HUES64 (cell line): ENCODE data around the gene RIF1.
"Not testable (repeated sequence)": the region's sequence is repeated elsewhere in the genome, so short reads cannot be mapped to it uniquely, and the experiment has no call there.

ENCODE experiments used
- H3K27ac ChIP-seq: 2 replicates; pipeline ENCODE4 v1.7.0; 2013; ENCODE audit warnings: low read depth, low read length, inconsistent platforms
- H3K27me3 ChIP-seq: 2 replicates; pipeline ENCODE4 v1.6.1; 2013; ENCODE audit warnings: mild to moderate bottlenecking, low read length; ENCODE audit not compliant: insufficient read depth
- H3K36me3 ChIP-seq: 2 replicates; pipeline ENCODE4 v1.6.1; 2013; ENCODE audit warnings: mild to moderate bottlenecking, low read length; ENCODE audit not compliant: insufficient read depth
- H3K4me1 ChIP-seq: 2 replicates; pipeline ENCODE4 v1.6.1; 2013; ENCODE audit warnings: mild to moderate bottlenecking, low read length, moderate library complexity; ENCODE audit not compliant: insufficient read depth
- H3K4me3 ChIP-seq: 2 replicates; pipeline ENCODE4 v1.5.1; 2013; ENCODE audit warnings: mild to moderate bottlenecking, low read length, moderate library complexity
- H3K9ac ChIP-seq: 2 replicates; pipeline ENCODE4 v1.6.1; 2013; ENCODE audit warnings: mild to moderate bottlenecking, low read depth, low read length
- H3K9me3 ChIP-seq: 2 replicates; pipeline ENCODE4 v1.6.1; 2013; ENCODE audit warnings: low read depth, low read length; ENCODE audit not compliant: insufficient read depth
- WGBS: fragments of 150-250, 120-280 bp; methylation state at CpG from one replicate; pipeline ENCODE4 v1.1.7; 2013; ENCODE audit warnings: missing lambda C conversion rate; 5-methylcytosine and 5-hydroxymethylcytosine counted together

The RIF1 gene

DNA sequence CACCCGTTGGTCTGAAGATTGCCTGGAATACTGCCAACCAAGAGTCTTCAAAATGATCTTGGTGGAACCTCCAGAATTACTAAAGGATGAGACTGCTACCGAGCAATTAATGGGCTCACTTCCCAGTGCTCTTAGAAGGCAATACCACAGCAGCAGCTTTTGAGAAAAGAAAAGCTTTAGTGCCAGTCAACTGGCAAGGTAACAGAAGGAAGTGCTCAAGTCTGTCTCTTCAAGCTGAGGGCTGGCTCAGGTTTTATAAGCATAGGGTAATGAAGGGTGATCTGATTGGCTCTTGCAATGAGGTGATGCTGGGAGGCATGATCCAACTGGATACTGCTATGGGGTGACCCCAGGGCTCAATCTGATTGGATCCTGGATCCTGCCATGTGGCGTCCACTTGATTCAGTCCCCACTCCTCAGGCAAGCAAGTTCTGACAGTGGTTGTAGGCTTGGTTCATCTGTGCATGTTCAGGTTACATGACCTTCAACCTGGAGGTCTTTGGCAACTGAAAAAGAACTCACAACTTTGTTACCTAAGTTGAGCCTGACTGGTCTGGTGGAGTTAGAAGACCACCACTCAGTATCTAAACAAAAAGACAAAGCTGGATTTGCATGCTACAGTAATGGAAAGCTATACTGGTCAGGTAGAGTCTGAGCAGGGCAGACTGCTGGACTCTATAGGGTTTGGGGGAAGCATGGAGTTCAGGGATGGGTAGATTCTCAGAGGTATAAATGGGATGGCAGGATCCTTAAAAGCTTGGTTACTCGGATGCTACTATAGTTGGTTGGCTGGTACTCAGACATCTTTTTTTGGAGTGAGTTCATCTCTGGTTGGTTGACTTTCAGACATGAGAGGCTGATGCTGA, 14.0 kb upstream of the RIF1 start:
- H3K9ac ChIP-seq = no peak overlapping the region
- H3K27me3 ChIP-seq = no peaks in the 10 kb centered on the region
- peaks cover 4% of the 10 kb centered on the region; the same call in 1 of the 2 replicates for H3K9me3 ChIP-seq
- no peaks in the 10 kb centered on the region for H3K36me3 ChIP-seq
- WGBS = 92% methylated on average over 4 of the region's 4 CpGs
- H3K27ac ChIP-seq = no peak overlapping the region
- H3K4me3 ChIP-seq = no peak overlapping the region
- no peaks in the 10 kb centered on the region for H3K4me1 ChIP-seq

DNA sequence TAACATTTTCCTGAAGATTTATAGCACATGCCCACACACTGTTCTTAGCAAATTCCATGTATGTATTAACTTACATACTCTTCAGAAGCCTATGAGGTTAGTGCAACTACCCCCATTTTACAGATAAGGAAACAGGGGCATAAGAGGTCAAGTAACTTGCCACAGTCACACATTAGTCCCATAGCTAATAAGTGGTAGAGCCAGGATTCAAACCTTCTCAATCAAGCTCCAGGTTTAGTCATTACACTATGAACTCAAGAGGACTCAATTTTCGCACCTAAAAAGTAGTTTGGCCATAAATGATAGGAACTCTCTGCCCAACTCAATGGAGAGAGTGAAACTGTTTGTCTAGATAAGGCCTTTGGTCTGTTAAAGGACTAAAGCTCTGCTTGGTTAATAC, 9.7 kb upstream of the RIF1 start:
- no peaks in the 10 kb centered on the region for H3K36me3 ChIP-seq
- H3K4me1 ChIP-seq = no peaks in the 10 kb centered on the region
- no peak overlapping the region for H3K27ac ChIP-seq
- no peaks in the 10 kb centered on the region for H3K27me3 ChIP-seq
- no peak overlapping the region for H3K9ac ChIP-seq
- H3K9me3 ChIP-seq = no peaks in the 10 kb centered on the region
- WGBS = 100% methylated on average over 1 of the region's 1 CpG
- no peak overlapping the region for H3K4me3 ChIP-seq

GRCh38 chr2:151401149-151401548, 8.6 kb upstream of the RIF1 start:
- no peak overlapping the region for H3K4me3 ChIP-seq
- H3K36me3 ChIP-seq = no peaks in the 10 kb centered on the region
- WGBS = 96% methylated on average over 5 of the region's 5 CpGs
- H3K27ac ChIP-seq = no peak overlapping the region
- no peaks in the 10 kb centered on the region for H3K4me1 ChIP-seq
- H3K9ac ChIP-seq = no peak overlapping the region
- H3K9me3 ChIP-seq = no peaks in the 10 kb centered on the region
- H3K27me3 ChIP-seq = no peaks in the 10 kb centered on the region

DNA sequence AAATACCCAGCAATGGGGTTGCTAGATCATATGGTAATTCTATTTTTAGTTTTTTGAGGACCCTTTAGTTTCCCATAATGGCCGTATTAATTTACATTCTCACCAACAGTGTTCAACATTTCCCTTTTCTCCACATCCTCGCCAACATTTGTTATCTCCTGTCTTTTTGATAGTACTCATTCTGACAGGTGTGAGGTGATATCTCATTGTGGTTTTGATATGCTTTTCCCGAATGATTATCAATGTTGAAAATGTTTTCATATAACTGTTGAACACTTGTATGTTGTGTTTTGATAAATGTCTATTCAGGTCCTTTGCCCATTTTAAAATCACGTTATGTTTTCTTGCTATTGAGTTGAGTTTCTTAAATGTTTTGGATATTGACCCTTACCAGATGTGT, 5.8 kb upstream of the RIF1 start:
- 99% methylated on average over 4 of the region's 4 CpGs for WGBS
- Histone ChIP-seq H3K27me3 (no peaks in the 10 kb centered on the region), H3K27ac (no peak overlapping the region), H3K36me3 (no peaks in the 10 kb centered on the region), H3K4me3 (no peak overlapping the region), H3K9me3 (no peaks in the 10 kb centered on the region), H3K9ac (no peak overlapping the region), H3K4me1 (no peaks in the 10 kb centered on the region)

GRCh38 chr2:151405376-151405775, 4.3 kb upstream of the RIF1 start:
- Histone ChIP-seq H3K27ac (no peak overlapping the region), H3K36me3 (no peaks in the 10 kb centered on the region), H3K9ac (no peak overlapping the region), H3K9me3 (no peaks in the 10 kb centered on the region), H3K4me1 (no peaks in the 10 kb centered on the region), H3K27me3 (no peaks in the 10 kb centered on the region), H3K4me3 (no peak overlapping the region)
- 91% methylated on average over 4 of the region's 4 CpGs for WGBS

DNA sequence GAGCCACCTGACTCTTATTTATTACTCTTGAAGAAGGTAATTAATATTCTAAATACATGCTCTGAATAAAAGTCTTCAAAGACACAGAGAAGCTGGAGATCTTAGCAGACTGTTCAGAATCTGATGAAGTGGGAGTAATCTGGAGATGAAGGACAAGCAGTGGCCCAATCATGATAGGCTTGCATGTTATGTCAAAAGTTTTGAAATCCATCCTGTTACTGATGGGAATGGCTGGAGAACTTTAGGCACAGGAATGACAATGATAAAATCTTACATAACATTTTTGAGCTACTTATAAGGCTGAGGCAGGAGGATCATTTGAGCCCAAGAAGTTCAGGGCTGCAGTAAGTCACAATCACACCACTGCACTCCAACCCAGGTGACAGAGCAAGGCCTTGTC, 2.4 kb upstream of the RIF1 start:
- Histone ChIP-seq H3K4me1 (peaks cover 5% of the 10 kb centered on the region; the same call in 1 of the 2 replicates), H3K36me3 (peaks cover 9% of the 10 kb centered on the region), H3K9me3 (no peaks in the 10 kb centered on the region), H3K4me3 (no peak overlapping the region), H3K27ac (no peak overlapping the region), H3K9ac (no peak overlapping the region), H3K27me3 (no peaks in the 10 kb centered on the region)

DNA sequence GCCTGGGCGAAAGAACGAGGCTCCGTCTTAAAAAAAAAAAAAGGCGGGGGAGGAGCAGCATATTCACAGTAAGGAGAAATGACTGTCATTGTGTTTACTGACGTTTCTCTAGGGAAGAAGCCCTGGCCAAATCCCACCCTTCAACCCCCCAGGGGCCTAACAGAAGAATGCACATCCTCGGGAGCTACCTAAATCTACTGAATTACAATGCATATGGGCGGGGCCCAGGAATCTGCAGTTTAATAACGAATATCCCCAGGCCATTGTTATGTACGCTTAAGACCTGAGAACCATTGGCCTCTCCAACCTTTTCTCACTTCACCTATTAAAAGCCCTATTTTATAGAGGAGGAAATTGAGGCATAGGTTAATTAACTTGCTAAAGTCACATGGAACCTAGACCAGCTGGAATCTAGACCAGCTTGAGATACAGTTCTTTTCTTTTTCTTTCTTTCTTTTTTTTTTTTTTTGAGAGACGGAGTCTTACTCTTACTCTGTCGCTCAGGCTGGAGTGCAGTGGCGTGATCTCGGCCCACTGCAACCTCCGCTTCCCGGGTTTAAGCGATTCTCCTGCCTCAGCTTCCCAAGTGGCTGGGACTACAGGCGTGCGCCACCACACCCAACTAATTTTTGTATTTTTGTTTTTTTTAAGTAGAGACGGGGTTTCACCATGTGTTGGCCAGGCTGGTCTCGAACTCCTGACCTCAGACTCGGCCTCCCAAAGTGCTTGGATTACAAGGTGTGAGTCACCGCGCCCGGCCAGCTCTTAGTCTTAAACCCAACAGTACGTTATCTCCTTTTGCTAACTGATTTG, 708 bp upstream of the RIF1 start:
- Histone ChIP-seq H3K9ac (no peak overlapping the region), H3K36me3 (peaks cover 26% of the 10 kb centered on the region), H3K27ac (peak overlapping the region; percentile 96), H3K9me3 (no peaks in the 10 kb centered on the region), H3K27me3 (no peaks in the 10 kb centered on the region), H3K4me1 (peaks cover 5% of the 10 kb centered on the region; the same call in 1 of the 2 replicates), H3K4me3 (peak overlapping the region; percentile 96)
- whole genome bisulfite sequencing = 72% methylated on average over 25 of the region's 25 CpGs

- Histone ChIP-seq H3K4me3 (peak overlapping the region; percentile 96), H3K27me3 (no peaks in the 10 kb centered on the region), H3K36me3 (peaks cover 41% of the 10 kb centered on the region), H3K27ac (peak overlapping the region; percentile 96), H3K9ac (peak overlapping the region; percentile 98), H3K4me1 (peaks cover 5% of the 10 kb centered on the region; the same call in 1 of the 2 replicates), H3K9me3 (no peaks in the 10 kb centered on the region)
- under 1% methylated on average over 21 of the region's 21 CpGs for WGBS
Measured at GRCh38 chr2:151410485-151410834, 758 bp downstream of the RIF1 start.

DNA sequence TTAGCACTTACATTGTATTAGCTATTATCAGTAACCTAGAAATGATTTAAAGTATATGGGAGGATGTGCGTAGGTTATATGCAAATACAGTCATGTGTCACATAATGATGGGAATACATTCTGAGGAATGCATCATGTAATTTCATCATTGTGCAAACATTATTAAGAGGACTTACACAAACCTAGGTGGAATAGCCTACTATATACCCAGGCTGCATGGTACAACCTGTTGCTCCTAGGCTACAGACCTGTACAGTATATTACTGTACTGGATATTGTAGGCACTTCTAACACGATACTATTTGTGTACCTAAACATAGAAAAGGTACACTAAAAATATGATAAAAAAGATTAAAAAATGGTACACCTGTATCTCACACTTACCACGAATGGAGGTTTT, 7.9 kb downstream of the RIF1 start:
- Histone ChIP-seq H3K4me1 (no peaks in the 10 kb centered on the region), H3K27ac (no peak overlapping the region), H3K36me3 (peaks cover 100% of the 10 kb centered on the region), H3K9ac (no peak overlapping the region), H3K27me3 (no peaks in the 10 kb centered on the region), H3K9me3 (no peaks in the 10 kb centered on the region), H3K4me3 (no peak overlapping the region)
- 100% methylated on average over 1 of the region's 3 CpGs for WGBS

DNA sequence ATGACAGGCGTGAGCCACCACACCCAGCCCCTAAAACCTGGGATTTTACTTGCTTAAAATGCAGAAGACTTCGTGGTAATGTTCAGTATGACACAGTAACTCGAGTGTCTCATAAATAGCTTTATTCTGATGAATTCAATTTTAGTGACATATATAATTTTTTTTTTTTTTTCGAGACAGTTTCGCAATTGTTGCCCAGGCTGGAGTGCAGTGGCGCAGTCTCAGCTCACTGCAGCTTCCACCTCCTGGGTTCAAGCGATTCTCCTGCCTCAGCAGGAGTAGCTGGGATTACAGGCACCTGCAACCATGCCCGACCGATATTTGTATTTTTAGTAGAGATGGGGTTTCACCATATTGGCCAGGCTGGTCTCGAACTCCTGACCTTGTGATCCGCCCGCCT, 12.0 kb downstream of the RIF1 start:
- not testable (repeated sequence) for H3K4me3 ChIP-seq, H3K9me3 ChIP-seq, H3K27ac ChIP-seq, H3K9ac ChIP-seq, H3K27me3 ChIP-seq, H3K4me1 ChIP-seq
- peaks cover 97% of the 10 kb centered on the region for H3K36me3 ChIP-seq
- WGBS = 97% methylated on average over 12 of the region's 12 CpGs

DNA sequence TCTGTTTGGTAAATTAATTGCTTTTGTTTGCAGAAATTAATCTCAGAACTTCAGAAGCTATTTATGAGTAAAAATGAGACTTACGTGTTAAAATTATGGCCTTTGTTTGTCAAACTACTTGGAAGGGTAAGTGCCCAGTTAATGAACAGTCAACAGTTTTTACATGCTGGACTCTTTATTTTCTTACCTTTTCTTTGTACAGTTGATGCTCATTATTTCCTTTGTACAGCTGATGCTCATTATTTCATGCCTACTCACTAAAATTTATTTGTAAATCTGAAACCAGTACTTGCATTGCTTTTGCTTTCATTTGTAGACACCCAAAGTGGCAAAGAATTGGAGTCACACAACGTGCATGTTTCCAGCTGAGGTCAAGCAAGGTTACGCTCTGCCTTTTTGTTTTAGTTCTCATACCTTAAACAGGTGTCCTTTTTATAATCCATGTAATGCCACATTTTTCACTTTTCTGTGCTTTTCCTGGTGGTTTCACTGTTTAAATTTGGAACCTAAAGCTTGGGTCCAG, 13.3 kb downstream of the RIF1 start:
- Histone ChIP-seq H3K9ac (no peak overlapping the region), H3K27ac (no peak overlapping the region), H3K4me3 (no peak overlapping the region), H3K27me3 (no peaks in the 10 kb centered on the region), H3K4me1 (no peaks in the 10 kb centered on the region), H3K9me3 (no peaks in the 10 kb centered on the region), H3K36me3 (peaks cover 97% of the 10 kb centered on the region)
- 95% methylated on average over 3 of the region's 3 CpGs for WGBS
